ENCODE measurements around the gene PTBP3.

GRCh38 chr9:112311497-112311896, 21.9 kb downstream of the PTBP3 start:
- TF ChIP-seq CREB1 (IDR thresholded peaks at IDR 0.05) (no peak), CREB1 (CRISPR knock-in tag; IDR thresholded peaks at IDR 0.05) (no peak), ZNF776 (CRISPR knock-in tag; IDR thresholded peaks at IDR 0.05) (no peak), ZNF644 (CRISPR knock-in tag; IDR thresholded peaks at IDR 0.05; ENCODE audit: low read depth) (no peak), FOXM1 (CRISPR knock-in tag; IDR thresholded peaks at IDR 0.05) (no peak), ZNF512 (CRISPR knock-in tag; IDR thresholded peaks at IDR 0.05) (no peak), BCLAF1 (IDR thresholded peaks at IDR 0.05) (no peak), THAP7 (CRISPR knock-in tag; IDR thresholded peaks at IDR 0.05) (no peak), SCMH1 (CRISPR knock-in tag; IDR thresholded peaks at IDR 0.05; ENCODE audit: borderline replicate concordance) (no peak), IRF2 (CRISPR knock-in tag; IDR thresholded peaks at IDR 0.05) (no peak), TBX3 (IDR thresholded peaks at IDR 0.05; ENCODE audit: borderline replicate concordance) (no peak), ZNF768 (CRISPR knock-in tag; IDR thresholded peaks at IDR 0.05) (no peak), POLR2A (IDR thresholded peaks at IDR 0.05; ENCODE audit: insufficient read depth in 1 of 2, low read depth in 2 of 2, low read length in 2 of 2) (no peak), RBFOX2 (IDR thresholded peaks at IDR 0.05; ENCODE audit: low read depth, low read length) (no peak), TCF7 (IDR thresholded peaks at IDR 0.05; ENCODE audit: low read depth) (no peak)
